H9 (cell line): Measurements from ENCODE around the gene CAPN8. TPM values are rescaled to one million over a fixed set of nuclear protein-coding genes. Genes with fewer than 3 reads are reported as not detected.

Experiments
- DNase-seq: peaks from one replicate; pipeline ENCODE4 v3.0.0-alpha.2; 2017
- H2AFZ ChIP-seq: one replicate; pipeline ENCODE4 v1.6.1; 2013; ENCODE audit warnings: mild to moderate bottlenecking, low read length, control low read depth, moderate library complexity
- H2AK5ac ChIP-seq: 2 replicates; pipeline ENCODE4 v1.6.1; 2013; ENCODE audit warnings: low read length, control low read depth, mixed read lengths; ENCODE audit not compliant: insufficient read length
- H2BK120ac ChIP-seq: one replicate; pipeline ENCODE4 v1.6.1; 2013; ENCODE audit warnings: low read depth, mild to moderate bottlenecking, low read length, control low read depth, inconsistent platforms; ENCODE audit not compliant: poor library complexity, severe bottlenecking
- H2BK12ac ChIP-seq: 2 replicates; pipeline ENCODE4 v1.6.1; 2013; ENCODE audit warnings: low read length, control low read depth, mixed read lengths, low read depth; ENCODE audit not compliant: insufficient read length
- H2BK15ac ChIP-seq: 2 replicates; pipeline ENCODE4 v1.6.1; 2013; ENCODE audit warnings: low read depth, low read length, control low read depth
- H2BK20ac ChIP-seq: one replicate; pipeline ENCODE4 v1.6.1; 2013; ENCODE audit warnings: low read depth, mild to moderate bottlenecking, low read length, control low read depth, inconsistent platforms; ENCODE audit not compliant: poor library complexity, severe bottlenecking
- H2BK5ac ChIP-seq: 2 replicates; pipeline ENCODE4 v1.6.1; 2013; ENCODE audit warnings: low read length, control low read depth, mixed read lengths; ENCODE audit not compliant: insufficient read length
- H3K14ac ChIP-seq: 2 replicates; pipeline ENCODE4 v1.6.1; 2013; ENCODE audit warnings: low read length, control low read depth; ENCODE audit not compliant: insufficient read depth
- H3K18ac ChIP-seq: 2 replicates; pipeline ENCODE4 v1.6.1; 2013; ENCODE audit warnings: low read depth, mild to moderate bottlenecking, mixed read lengths, low read length, control low read depth; ENCODE audit not compliant: insufficient read length
- H3K23ac ChIP-seq: 2 replicates; pipeline ENCODE4 v1.6.1; 2013; ENCODE audit warnings: low read length, control low read depth, mixed read lengths, low read depth; ENCODE audit not compliant: insufficient read length
- H3K23me2 ChIP-seq: 2 replicates; pipeline ENCODE4 v1.6.1; 2013; ENCODE audit warnings: low read depth, mild to moderate bottlenecking, mixed read lengths, low read length, control low read depth; ENCODE audit not compliant: insufficient read length, poor library complexity, severe bottlenecking
- H3K27ac ChIP-seq: 2 replicates; pipeline ENCODE4 v1.5.1; 2013; ENCODE audit warnings: low read length, control low read depth, mixed read lengths, low read depth; ENCODE audit not compliant: insufficient read length
- H3K27me3 ChIP-seq: 2 replicates; pipeline ENCODE4 v1.6.1; 2013; ENCODE audit warnings: low read length, control low read depth, inconsistent platforms; ENCODE audit not compliant: insufficient read depth
- H3K4ac ChIP-seq: 2 replicates; pipeline ENCODE4 v1.6.1; 2013; ENCODE audit warnings: low read depth, mild to moderate bottlenecking, control low read depth, inconsistent platforms, low read length, moderate library complexity
- H3K4me1 ChIP-seq: 2 replicates; pipeline ENCODE4 v1.6.1; 2013; ENCODE audit warnings: low read length, control low read depth, inconsistent platforms; ENCODE audit not compliant: insufficient read depth
- H3K4me2 ChIP-seq: 2 replicates; pipeline ENCODE4 v1.6.1; 2013; ENCODE audit warnings: low read length, control low read depth, mixed read lengths; ENCODE audit not compliant: insufficient read length, insufficient read depth
- H3K56ac ChIP-seq: 2 replicates; pipeline ENCODE4 v1.6.1; 2013; ENCODE audit warnings: low read depth, mild to moderate bottlenecking, mixed read lengths, low read length, control low read depth; ENCODE audit not compliant: insufficient read length
- H3K79me1 ChIP-seq: 2 replicates; pipeline ENCODE4 v1.6.1; 2013; ENCODE audit warnings: low read depth, mild to moderate bottlenecking, moderate library complexity, low read length, control low read depth, inconsistent platforms; ENCODE audit not compliant: insufficient read depth, poor library complexity, severe bottlenecking
- H3K79me2 ChIP-seq: 2 replicates; pipeline ENCODE4 v1.6.1; 2013; ENCODE audit warnings: low read length, control low read depth, inconsistent platforms; ENCODE audit not compliant: insufficient read depth
- H3K9ac ChIP-seq: 2 replicates; pipeline ENCODE4 v1.6.1; 2013; ENCODE audit warnings: low read length, control low read depth, mixed read lengths; ENCODE audit not compliant: insufficient read length; ENCODE audit errors: extremely low read depth
- H3K9me3 ChIP-seq: one replicate; pipeline ENCODE4 v1.6.1; 2013; ENCODE audit warnings: low read depth, low read length, inconsistent platforms; ENCODE audit not compliant: control insufficient read depth
- H3T11ph ChIP-seq: one replicate; pipeline ENCODE4 v1.6.1; 2013; ENCODE audit warnings: mild to moderate bottlenecking, low read length, control low read depth, inconsistent platforms
- H4K20me1 ChIP-seq: one replicate; pipeline ENCODE4 v1.6.1; 2013; ENCODE audit not compliant: control insufficient read depth, insufficient read length, insufficient read depth
- H4K5ac ChIP-seq: 2 replicates; pipeline ENCODE4 v1.6.1; 2013; ENCODE audit warnings: low read depth, mild to moderate bottlenecking, mixed read lengths, low read length, control low read depth; ENCODE audit not compliant: insufficient read length
- H4K8ac ChIP-seq: replicated peaks from 2 replicates; pipeline ENCODE4 v1.6.1; 2013; ENCODE audit warnings: low read length, control low read depth, mixed read lengths, low read depth; ENCODE audit not compliant: insufficient read length
- H4K91ac ChIP-seq: 2 replicates; pipeline ENCODE4 v1.6.1; 2013; ENCODE audit warnings: low read depth, mild to moderate bottlenecking, moderate library complexity, mixed read lengths, low read length, control low read depth; ENCODE audit not compliant: insufficient read length
- H3K27ac Mint-ChIP-seq, 3 experiments: 2 replicates in 2 of 3; 3 replicates in 1 of 3; pipeline ENCODE4 v1.8.0; 2020 to 2021; ENCODE audit warnings: mixed read lengths in 3 of 3, mild to moderate bottlenecking in 1 of 3, moderate library complexity in 1 of 3
- H3K27me3 Mint-ChIP-seq: 2 replicates; pipeline ENCODE4 v1.8.0; 2021; ENCODE audit warnings: low read depth, mild to moderate bottlenecking, moderate library complexity, mixed read lengths
- H3K36me3 Mint-ChIP-seq, 3 experiments: 2 replicates in 2 of 3; 3 replicates in 1 of 3; pipeline ENCODE4 v1.8.0; 2020 to 2021; ENCODE audit warnings: low read depth in 3 of 3, mixed read lengths in 3 of 3; ENCODE audit not compliant: insufficient read depth in 1 of 3
- H3K4me1 Mint-ChIP-seq, 2 experiments: 2 replicates each; pipeline ENCODE4 v1.8.0; 2020; ENCODE audit warnings: mixed read lengths in 2 of 2
- H3K4me3 Mint-ChIP-seq, 2 experiments: 2 replicates in 1 of 2; 3 replicates in 1 of 2; pipeline ENCODE4 v1.8.0; 2020 to 2021; ENCODE audit warnings: mild to moderate bottlenecking in 2 of 2, mixed read lengths in 2 of 2, moderate library complexity in 1 of 2
- H3K9me3 Mint-ChIP-seq, 2 experiments: 2 replicates in 1 of 2; 3 replicates in 1 of 2; pipeline ENCODE4 v1.8.0; 2020; ENCODE audit warnings: mild to moderate bottlenecking in 2 of 2, mixed read lengths in 2 of 2, moderate library complexity in 1 of 2
- CTCF ChIP-seq: fragments of 200-600 bp; sonication (generic); conservative IDR thresholded peaks from 3 replicates; pipeline ENCODE4 v1.8.0; 2021; ENCODE audit warnings: antibody characterized with exemption, mild to moderate bottlenecking
- WGBS: extraction: QIAGEN DNeasy Blood & Tissue Kit; methylation state at CpG from one replicate; pipeline ENCODE4 v1.1.7; 2013; ENCODE audit warnings: missing lambda C conversion rate, low lambda C conversion rate, mixed read lengths; ENCODE audit not compliant: insufficient read length; ENCODE audit errors: extremely low coverage; 5-methylcytosine and 5-hydroxymethylcytosine counted together
- total RNA-seq: library from RNA; stranded (reverse); gene quantifications from 2 replicates; pipeline ENCODE4 v1.2.1, GENCODE V29; 2021

The CAPN8 gene
- total RNA-seq, 1 experiment from 2014 or later, result not detected

DNA sequence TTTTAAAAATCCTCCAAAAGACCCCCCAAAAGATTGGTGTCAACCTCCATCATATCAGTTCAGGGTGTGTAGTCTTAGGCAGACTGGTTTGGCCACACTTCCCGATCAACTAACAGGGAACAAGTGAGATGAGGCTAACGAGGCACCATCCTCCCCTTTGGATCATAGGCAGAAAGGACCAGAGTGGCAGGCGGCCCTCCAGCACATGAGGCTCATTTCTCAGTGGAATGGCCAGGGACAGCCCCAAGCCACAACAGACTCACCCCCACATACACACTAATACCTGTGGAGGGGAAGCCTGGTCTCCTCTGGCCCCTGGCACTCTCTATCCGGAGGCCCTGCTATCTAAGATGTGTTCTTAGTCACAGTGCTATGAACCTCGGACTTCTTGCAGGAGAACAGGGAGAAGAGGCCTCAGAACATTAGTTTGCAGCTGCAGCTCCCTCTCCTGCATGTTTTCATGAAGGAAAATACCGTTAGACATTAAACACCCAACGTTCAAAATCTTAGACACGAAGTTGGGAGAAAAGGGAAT is 29.6 kb upstream of the CAPN8 start:
- H3K79me1 ChIP-seq, result no peaks in the 10 kb centered on the region
- no peak overlapping the region for H3T11ph ChIP-seq
- H3K27me3 Mint-ChIP-seq, result no peaks in the 10 kb centered on the region; the same call in 1 of the 2 replicates
- H3K27ac ChIP-seq, result no peak overlapping the region
- DNase-seq, result no peak
- no peaks in the 10 kb centered on the region for H3K79me2 ChIP-seq
- no peak overlapping the region for H2BK12ac ChIP-seq
- no peak overlapping the region for H4K5ac ChIP-seq
- no peak overlapping the region for H3K14ac ChIP-seq
- H3K27ac Mint-ChIP-seq, result no peak overlapping the region
- H4K20me1 ChIP-seq, result no peaks in the 10 kb centered on the region
- H2AFZ ChIP-seq, result no peak overlapping the region
- H3K18ac ChIP-seq, result no peak overlapping the region
- no peak overlapping the region for H2BK5ac ChIP-seq
- peaks cover 4% of the 10 kb centered on the region in 2 experiments; a peak in 2 of 4 replicates for H3K4me1 Mint-ChIP-seq
- H3K36me3 Mint-ChIP-seq, result no peaks in the 10 kb centered on the region
- H4K91ac ChIP-seq, result no peak overlapping the region
- no peaks in the 10 kb centered on the region for H3K27me3 ChIP-seq
- H4K8ac ChIP-seq, result no peak overlapping the region
- no peak overlapping the region for H2BK120ac ChIP-seq
- H3K23ac ChIP-seq, result no peak overlapping the region
- no peak overlapping the region for H3K56ac ChIP-seq
- H3K4me2 ChIP-seq, result no peak overlapping the region
- no peaks in the 10 kb centered on the region for H3K23me2 ChIP-seq
- no peaks in the 10 kb centered on the region for H3K9me3 Mint-ChIP-seq
- H3K9ac ChIP-seq, result no peak overlapping the region
- H3K4ac ChIP-seq, result no peak overlapping the region
- WGBS, result no CpG with 5 or more reads among the region's 8 CpGs
- H2BK15ac ChIP-seq, result no peak overlapping the region
- H2AK5ac ChIP-seq, result no peak overlapping the region
- H3K9me3 ChIP-seq, result no peaks in the 10 kb centered on the region
- TF ChIP-seq CTCF, result no peak
- no peaks in the 10 kb centered on the region for H3K4me1 ChIP-seq
- H3K4me3 Mint-ChIP-seq, result no peak overlapping the region
- H2BK20ac ChIP-seq, result no peak overlapping the region
